WTC11 (cell line): ENCODE measurements around the gene ZNF771. TPM values are rescaled to one million over a fixed set of nuclear protein-coding genes. Genes with fewer than 3 reads are reported as not detected.

ENCODE experiments used
- AR ChIP-seq: fragments of 250-450 bp; sonication (Bioruptor Pico); IDR thresholded peaks from 2 replicates; pipeline ENCODE4 v1.9.0; 2021; ENCODE audit warnings: mild to moderate bottlenecking
- CREB1 ChIP-seq: sonication (generic); formaldehyde crosslinking; IDR thresholded peaks from 2 replicates; pipeline ENCODE4 v1.8.0; 2023; ENCODE audit warnings: mild to moderate bottlenecking, missing genetic modification reagents
- EMX1 ChIP-seq: fragments of 250-450 bp; sonication (Bioruptor Pico); IDR thresholded peaks from 2 replicates; pipeline ENCODE4 v1.8.0; 2021; ENCODE audit warnings: mild to moderate bottlenecking
- ERG ChIP-seq: fragments of 250-450 bp; sonication (Bioruptor Pico); IDR thresholded peaks from 2 replicates; pipeline ENCODE4 v1.8.0; 2021; ENCODE audit warnings: mild to moderate bottlenecking
- ESRRA ChIP-seq: sonication (generic); formaldehyde crosslinking; IDR thresholded peaks from 2 replicates; pipeline ENCODE4 v1.8.1; 2022; ENCODE audit warnings: mild to moderate bottlenecking, missing genetic modification reagents, borderline replicate concordance
- ETV6 ChIP-seq: sonication (generic); formaldehyde crosslinking; IDR thresholded peaks from 2 replicates; pipeline ENCODE4 v1.8.1; 2022; ENCODE audit warnings: mild to moderate bottlenecking, missing genetic modification reagents
- FOXJ3 ChIP-seq: sonication (generic); formaldehyde crosslinking; IDR thresholded peaks from 2 replicates; pipeline ENCODE4 v1.9.0; 2021; ENCODE audit warnings: missing genetic modification reagents, mild to moderate bottlenecking, borderline replicate concordance
- FOXK1 ChIP-seq: sonication (generic); formaldehyde crosslinking; IDR thresholded peaks from 2 replicates; pipeline ENCODE4 v1.8.0; 2022; ENCODE audit warnings: mild to moderate bottlenecking, moderate library complexity, missing genetic modification reagents
- GRHL2 ChIP-seq: fragments of 250-450 bp; sonication (Bioruptor Pico); IDR thresholded peaks from 2 replicates; pipeline ENCODE4 v1.8.0; 2022; ENCODE audit warnings: mild to moderate bottlenecking, moderate library complexity; ENCODE audit not compliant: insufficient replicate concordance, severe bottlenecking
- MAX ChIP-seq: sonication (generic); formaldehyde crosslinking; IDR thresholded peaks from 2 replicates; pipeline ENCODE4 v1.8.0; 2022; ENCODE audit warnings: mild to moderate bottlenecking, missing genetic modification reagents
- MXD4 ChIP-seq: fragments of 250-450 bp; sonication (Bioruptor Pico); IDR thresholded peaks from 2 replicates; pipeline ENCODE4 v1.8.0; 2021; ENCODE audit warnings: mild to moderate bottlenecking, moderate library complexity, borderline replicate concordance
- NFATC4 ChIP-seq: fragments of 250-450 bp; sonication (Bioruptor Pico); IDR thresholded peaks from 2 replicates; pipeline ENCODE4 v1.9.0; 2021; ENCODE audit warnings: mild to moderate bottlenecking
- PRDM15 ChIP-seq: sonication (generic); formaldehyde crosslinking; IDR thresholded peaks from 2 replicates; pipeline ENCODE4 v1.8.0; 2022; ENCODE audit warnings: missing genetic modification reagents
- SMAD4 ChIP-seq: sonication (generic); formaldehyde crosslinking; IDR thresholded peaks from 2 replicates; pipeline ENCODE4 v1.8.0; 2022; ENCODE audit warnings: mild to moderate bottlenecking, missing genetic modification reagents
- SOX15 ChIP-seq: fragments of 250-450 bp; sonication (Bioruptor Pico); IDR thresholded peaks from 2 replicates; pipeline ENCODE4 v1.9.0; 2021; ENCODE audit warnings: mild to moderate bottlenecking
- TEAD1 ChIP-seq: sonication (generic); formaldehyde crosslinking; IDR thresholded peaks from 2 replicates; pipeline ENCODE4 v1.8.0; 2022; ENCODE audit warnings: mild to moderate bottlenecking, missing genetic modification reagents
- USF2 ChIP-seq: sonication (generic); formaldehyde crosslinking; IDR thresholded peaks from 2 replicates; pipeline ENCODE4 v1.8.1; 2023; ENCODE audit warnings: mild to moderate bottlenecking, missing genetic modification reagents, moderate library complexity
- ZBTB21 ChIP-seq: sonication (generic); formaldehyde crosslinking; IDR thresholded peaks from 2 replicates; pipeline ENCODE4 v1.8.1; 2023; ENCODE audit warnings: mild to moderate bottlenecking, missing genetic modification reagents, borderline replicate concordance
- ZNF121 ChIP-seq: sonication (generic); formaldehyde crosslinking; IDR thresholded peaks from 2 replicates; pipeline ENCODE4 v1.8.0; 2023; ENCODE audit warnings: missing genetic modification reagents
- ZNF263 ChIP-seq: sonication (generic); formaldehyde crosslinking; IDR thresholded peaks from 2 replicates; pipeline ENCODE4 v1.8.1; 2022; ENCODE audit warnings: low read depth, mild to moderate bottlenecking, moderate library complexity, missing genetic modification reagents
- ZNF396 ChIP-seq: fragments of 250-450 bp; sonication (Bioruptor Pico); IDR thresholded peaks from 2 replicates; pipeline ENCODE4 v1.8.0; 2021; ENCODE audit warnings: mild to moderate bottlenecking, moderate library complexity, borderline replicate concordance
- ZNF416 ChIP-seq: fragments of 250-450 bp; sonication (Bioruptor Pico); IDR thresholded peaks from 2 replicates; pipeline ENCODE4 v1.9.0; 2021; ENCODE audit warnings: mild to moderate bottlenecking, inconsistent platforms
- ZNF425 ChIP-seq: fragments of 250-450 bp; sonication (Bioruptor Pico); conservative IDR thresholded peaks from 2 replicates; pipeline ENCODE4 v1.9.0; 2021; ENCODE audit warnings: mild to moderate bottlenecking
- ZNF532 ChIP-seq: fragments of 250-450 bp; sonication (Bioruptor Pico); IDR thresholded peaks from 2 replicates; pipeline ENCODE4 v1.9.0; 2021; ENCODE audit warnings: mild to moderate bottlenecking, borderline replicate concordance
- ZNF671 ChIP-seq: fragments of 250-450 bp; sonication (Bioruptor Pico); IDR thresholded peaks from 2 replicates; pipeline ENCODE4 v1.8.0; 2021; ENCODE audit warnings: mild to moderate bottlenecking
- total RNA-seq: library from RNA; stranded (reverse); gene quantifications from 3 replicates; pipeline ENCODE4 v1.2.3, GENCODE V29; 2021

Gene ZNF771
- total RNA-seq, 1 experiment from 2014 or later, result 10.0 TPM

GRCh38 chr16:30407102-30407803 is at the start of gene ZNF771 (continued):
- TF ChIP-seq ZNF425 (no peak), ZNF532 (CRISPR knock-in tag) (no peak), NFATC4 (CRISPR knock-in tag) (no peak), ESRRA (CRISPR knock-in tag) (0 out of 2 replicates have a peak, but pooled peaks have one; percentile 35), FOXJ3 (CRISPR knock-in tag) (no peak), AR (no peak), EMX1 (no peak), ETV6 (CRISPR knock-in tag) (peak; percentile 66), ZBTB21 (CRISPR knock-in tag) (no peak), ZNF396 (CRISPR knock-in tag) (no peak), GRHL2 (CRISPR knock-in tag) (no peak), SOX15 (no peak), USF2 (peak; percentile 83), ZNF671 (CRISPR knock-in tag) (no peak), ZNF416 (no peak), CREB1 (CRISPR knock-in tag) (no peak), ERG (CRISPR knock-in tag) (no peak), ZNF263 (CRISPR knock-in tag) (no peak), ZNF121 (no peak), PRDM15 (no peak), TEAD1 (CRISPR knock-in tag) (peak; percentile 65; the same call in 1 of the 2 replicates), MAX (CRISPR knock-in tag) (peak; percentile 96), MXD4 (CRISPR knock-in tag) (no peak), SMAD4 (CRISPR knock-in tag) (no peak), FOXK1 (CRISPR knock-in tag) (peak; percentile 72)
